GM12878 (cell line): ENCODE results near the gene ZDHHC5. TPM values are rescaled to one million over a fixed set of nuclear protein-coding genes. Genes with fewer than 3 reads are reported as not detected.
A peak's percentile ranks its signal among the peaks of the same experiment; 100 is the strongest.

Experiments
- ATAC-seq: fragments of 200-7000 bp; cut with Tn5 transposase; 3 replicates; pipeline ENCODE4 v1.9.1; 2020; ENCODE audit warnings: mild to moderate bottlenecking, moderate library complexity
- BruUV-seq: library from RNA; stranded (reverse); fragments of 400-500 nt; replicated peaks from 2 replicates; lab custom pipeline; 2021; lab: Mats Ljungman, UMichigan
- CTCF ChIA-PET: fragments of 300-600 bp; sonication (Branson Sonifier 250); formaldehyde crosslinking; extraction: SDS; loops from one replicate; lab custom pipeline; 2021; ENCODE audit warnings: inconsistent platforms; lab: Yijun Ruan, JAX
- POLR2A ChIA-PET: fragments of 350-600 bp; formaldehyde crosslinking; extraction: SDS; loops from one replicate; lab custom pipeline; 2021; ENCODE audit warnings: inconsistent platforms; lab: Charles Lee
- RAD21 ChIA-PET: fragments of 300-600 bp; sonication (Branson Sonifier 250); formaldehyde crosslinking; loops from one replicate; lab custom pipeline; 2023; ENCODE audit warnings: antibody characterized with exemption; ENCODE audit not compliant: unreplicated experiment; lab: Charles Lee
- SMC1A ChIA-PET: fragments of 300-600 bp; sonication (Branson Sonifier 250); formaldehyde crosslinking; loops from one replicate; lab custom pipeline; 2023; ENCODE audit not compliant: unreplicated experiment, uncharacterized antibody; lab: Charles Lee
- DNase-seq: peaks from one replicate; pipeline ENCODE4 v3.0.0-alpha.2; 2011; ENCODE audit warnings: low read depth, low spot score
- FAIRE-seq: peaks from 3 replicates; lab custom pipeline; 2011; peaks lifted over from hg19 to GRCh38; lab: Jason Lieb, UNC
- H2AFZ ChIP-seq: 2 replicates; pipeline ENCODE4 v1.6.0; 2011; ENCODE audit warnings: low read depth, low read length, control low read depth; ENCODE audit not compliant: control insufficient read depth
- H3K27ac ChIP-seq: 2 replicates; pipeline ENCODE4 v1.5.1; 2011; ENCODE audit warnings: control low read depth; ENCODE audit not compliant: control insufficient read depth, insufficient read depth
- H3K27me3 ChIP-seq, 2 experiments: replicated peaks in 1 of 2; 2 replicates each; pipeline versions ENCODE4 v1.6.0 to v1.6.1; 2011; ENCODE audit warnings: low read length in 1 of 2; ENCODE audit not compliant: control insufficient read depth in 2 of 2, insufficient read depth in 2 of 2
- H3K36me3 ChIP-seq, 2 experiments: 2 replicates each; pipeline ENCODE4 v1.5.1; 2011; ENCODE audit warnings: low read length in 1 of 2; ENCODE audit not compliant: control insufficient read depth in 2 of 2, insufficient read depth in 2 of 2
- H3K4me1 ChIP-seq: 2 replicates; pipeline ENCODE4 v1.6.1; 2011; ENCODE audit warnings: mild to moderate bottlenecking, low read length, moderate library complexity, mixed read lengths; ENCODE audit not compliant: control insufficient read depth, insufficient read depth
- H3K4me2 ChIP-seq: 2 replicates; pipeline ENCODE4 v1.6.0; 2011; ENCODE audit warnings: control low read depth; ENCODE audit not compliant: control insufficient read depth, insufficient read depth
- H3K4me3 ChIP-seq: fragments of 200-600 bp; sonication (generic); 2 replicates; pipeline ENCODE4 v1.5.1; 2016
- H3K79me2 ChIP-seq: 2 replicates; pipeline ENCODE4 v1.6.0; 2011; ENCODE audit warnings: low read length; ENCODE audit not compliant: control insufficient read depth, insufficient read depth
- H3K9ac ChIP-seq: 2 replicates; pipeline ENCODE4 v1.8.0; 2011; ENCODE audit warnings: low read length, control low read depth, mixed read lengths; ENCODE audit not compliant: control insufficient read depth, insufficient read depth
- H3K9me3 ChIP-seq: replicated peaks from 3 replicates; pipeline ENCODE4 v1.5.1; 2011; ENCODE audit warnings: mild to moderate bottlenecking, low read length; ENCODE audit not compliant: control insufficient read depth, insufficient read depth
- H4K20me1 ChIP-seq: 2 replicates; pipeline ENCODE4 v1.6.0; 2011; ENCODE audit not compliant: control insufficient read depth, insufficient read depth
- ASH2L ChIP-seq: fragments of 300-600, 200-600 bp; sonication (generic); IDR thresholded peaks from 2 replicates; pipeline ENCODE4 v1.6.1; 2017; ENCODE audit warnings: low read depth, mild to moderate bottlenecking, borderline replicate concordance
- POLR2A ChIP-seq: IDR thresholded peaks from 2 replicates; pipeline ENCODE4 v1.6.1; 2011; ENCODE audit warnings: low read depth, mild to moderate bottlenecking, low read length
- SMC3 ChIP-seq: IDR thresholded peaks from 2 replicates; pipeline ENCODE4 v1.6.1; 2011; ENCODE audit warnings: low read length, improper control_type of control experiment, borderline replicate concordance
- WGBS: methylation state at CpG from one replicate; pipeline ENCODE4 v1.1.6; 2016; ENCODE audit warnings: low lambda C conversion rate; ENCODE audit not compliant: insufficient replicate concordance, insufficient coverage; ENCODE audit errors: missing lambda C conversion rate; 5-methylcytosine and 5-hydroxymethylcytosine counted together
- in situ Hi-C: fragments of 300-500 bp; cut with MboI; formaldehyde crosslinking; loops from 9 replicates; pipeline ENCODE4 v1.14.3; 2018; ENCODE audit warnings: mixed read lengths
- intact Hi-C: fragments of 100-400 bp; cut with micrococcal nuclease; formaldehyde crosslinking; loops from one replicate; pipeline ENCODE4 v1.14.2; 2022; ENCODE audit not compliant: unreplicated experiment
- polyA plus RNA-seq, 11 experiments: library from polyadenylated mRNA; depleted of rRNA in 4 of 11; unstranded in 6 of 11; stranded (reverse) in 5 of 11; fragments of >200 nt; fragmentation: Nextera tagmentation in 4 of 11; fragmentation: Illumina TruSeq in 1 of 11; extraction: Ambion mirVana in 4 of 11; extraction: Trizol in 1 of 11; gene quantifications; 1 replicate in 1 of 11; 2 replicates in 10 of 11; pipeline versions ENCODE4 v1.2.1 to v1.2.3, GENCODE V29; 2011 to 2016; ENCODE audit warnings: inconsistent platforms in 2 of 11, missing spikeins in 2 of 11, low read depth in 1 of 11
- total RNA-seq, 4 experiments: library from RNA; depleted of rRNA in 3 of 4; stranded (reverse); fragments of >200 nt in 3 of 4; fragmentation: Illumina TruSeq in 1 of 4; extraction: Trizol in 1 of 4; gene quantifications; 2 replicates each; pipeline versions ENCODE4 v1.2.1 to v1.2.3, GENCODE V29; 2013 to 2021
- TF ChIP-seq, protein P1 (sequence below): fragments of 450-650 bp; IDR thresholded peaks from 2 replicates; pipeline ENCODE4 v1.6.1; 2017; ENCODE audit warnings: mild to moderate bottlenecking, low read depth, inconsistent platforms; ENCODE audit not compliant: poor library complexity, severe bottlenecking

ZDHHC5 gene
- total and polyA plus RNA-seq, 10 of the 15 experiments (the other 5 are each of a cell fraction or from before 2014, with no cell fraction given), result 3.9 to 61.3 (median 37.6) TPM

GRCh38 chr11:57644748-57645688, 22.9 kb upstream of the ZDHHC5 start (continued):
- TF ChIP-seq, protein P1, sequence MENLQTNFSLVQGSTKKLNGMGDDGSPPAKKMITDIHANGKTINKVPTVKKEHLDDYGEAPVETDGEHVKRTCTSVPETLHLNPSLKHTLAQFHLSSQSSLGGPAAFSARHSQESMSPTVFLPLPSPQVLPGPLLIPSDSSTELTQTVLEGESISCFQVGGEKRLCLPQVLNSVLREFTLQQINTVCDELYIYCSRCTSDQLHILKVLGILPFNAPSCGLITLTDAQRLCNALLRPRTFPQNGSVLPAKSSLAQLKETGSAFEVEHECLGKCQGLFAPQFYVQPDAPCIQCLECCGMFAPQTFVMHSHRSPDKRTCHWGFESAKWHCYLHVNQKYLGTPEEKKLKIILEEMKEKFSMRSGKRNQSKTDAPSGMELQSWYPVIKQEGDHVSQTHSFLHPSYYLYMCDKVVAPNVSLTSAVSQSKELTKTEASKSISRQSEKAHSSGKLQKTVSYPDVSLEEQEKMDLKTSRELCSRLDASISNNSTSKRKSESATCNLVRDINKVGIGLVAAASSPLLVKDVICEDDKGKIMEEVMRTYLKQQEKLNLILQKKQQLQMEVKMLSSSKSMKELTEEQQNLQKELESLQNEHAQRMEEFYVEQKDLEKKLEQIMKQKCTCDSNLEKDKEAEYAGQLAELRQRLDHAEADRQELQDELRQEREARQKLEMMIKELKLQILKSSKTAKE, result peak; percentile 26
- peak; percentile 53; the same call in 1 of the 2 replicates for TF ChIP-seq SMC3

- ATAC-seq, result peak; percentile 7; the same call in 2 of the 3 replicates
- no peak overlapping the region for H3K4me3 ChIP-seq
- peaks cover 12 to 17% of the 10 kb centered on the region in 2 experiments for H3K27me3 ChIP-seq
- peaks cover 12% of the 10 kb centered on the region for H3K4me1 ChIP-seq
- WGBS, result 33% methylated on average over 5 of the region's 5 CpGs
- H3K4me2 ChIP-seq, result no peak overlapping the region
- intact Hi-C loops, result loop anchor here (2.0 kb wide), 1 partner anchor 153 kb away; no protein-coding TSS in a partner anchor
- ChIA-PET POLR2A (interaction anchor here (0.5 to 1.4 kb wide), 2 partner anchors 73 to 78 kb away, joined by 7 to 8 read pairs; partner anchors contain the start of gene UBE2L6), SMC1A (interaction anchor here (1.1 to 1.2 kb wide), 2 partner anchors 78 to 302 kb away, joined by 3 read pairs; partner anchors contain the start of gene UBE2L6), RAD21 (interaction anchor here (1.6 to 2.1 kb wide), 2 partner anchors 78 to 189 kb away, joined by 9 to 10 read pairs; partner anchors contain the start of gene UBE2L6), CTCF (interaction anchor here (0.7 to 13.9 kb wide), 12 partner anchors 9 to 302 kb away, joined by 3 to 319 read pairs (median 9); partner anchors contain the start of genes CLP1, TIMM10 and UBE2L6)
- H3K9ac ChIP-seq, result no peak overlapping the region
- no peak overlapping the region for H2AFZ ChIP-seq
- H3K79me2 ChIP-seq, result no peaks in the 10 kb centered on the region
- DNase-seq, result no peak
- H3K36me3 ChIP-seq, result no peaks in the 10 kb centered on the region
- TF ChIP-seq ASH2L (no peak), POLR2A (0 out of 2 replicates have a peak, but pooled peaks have one; percentile 30)
- H3K9me3 ChIP-seq, result no peaks in the 10 kb centered on the region
- in situ Hi-C loops, result no loop called here
- FAIRE-seq, result no peak
- no TSS peak for BruUV-seq
- no peak overlapping the region for H3K27ac ChIP-seq
- no peaks in the 10 kb centered on the region for H4K20me1 ChIP-seq
These were observed 22.2 kb upstream of the ZDHHC5 start for GRCh38 chr11:57645689-57646085.
